K562 (cell line): ENCODE results near the gene CCPG1. TPM values are rescaled to one million over a fixed set of nuclear protein-coding genes. Genes with fewer than 3 reads are reported as not detected.
A peak's percentile ranks its signal among the peaks of the same experiment; 100 is the strongest.
"Not testable (repeated sequence)": the region's sequence is repeated elsewhere in the genome, so short reads cannot be mapped to it uniquely, and the experiment has no call there.

ENCODE experiments used
- ATAC-seq: fragments of 200-7000 bp; cut with Tn5 transposase; 3 replicates; pipeline ENCODE4 v1.9.1; 2020; ENCODE audit warnings: moderate library complexity
- BruUV-seq: library from RNA; stranded (reverse); fragments of 400-500 nt; replicated peaks from 2 replicates; lab custom pipeline; 2021; lab: Mats Ljungman, UMichigan
- CTCF ChIA-PET: fragments of 300-600 bp; formaldehyde crosslinking; extraction: SDS; loops from one replicate; lab custom pipeline; 2021; ENCODE audit warnings: low intra/inter-chr PET ratio; lab: Yijun Ruan, JAX
- POLR2A ChIA-PET: fragments of 300-600, 350-650 bp; sonication (Branson Sonifier 250); formaldehyde crosslinking; extraction: SDS; loops from one replicate; lab custom pipeline; 2021; ENCODE audit warnings: antibody characterized with exemption, inconsistent platforms; lab: Yijun Ruan, JAX
- DNase-seq, 4 experiments: peaks; one replicate each; pipeline versions ENCODE4 v3.0.0 to v3.0.0-alpha.2; 2011 to 2018; ENCODE audit warnings: low spot score in 3 of 4, mixed read lengths in 3 of 4; ENCODE audit errors: extremely low read depth in 1 of 4
- FAIRE-seq: peaks from 2 replicates; lab custom pipeline; 2011; peaks lifted over from hg19 to GRCh38; lab: Jason Lieb, UNC
- H2AFZ ChIP-seq: 2 replicates; pipeline ENCODE4 v1.6.0; 2011; ENCODE audit warnings: low read depth, low read length, control low read depth, inconsistent platforms
- H3K27ac ChIP-seq: fragments of 200-600 bp; 3 replicates; pipeline ENCODE4 v1.8.0; 2011; ENCODE audit warnings: low read depth, mild to moderate bottlenecking, control low read depth, inconsistent platforms, low read length, moderate library complexity, mixed read lengths; ENCODE audit errors: extremely low read depth
- H3K27me3 ChIP-seq, 2 experiments: fragments of 300-600 bp in 1 of 2; 2 replicates in 1 of 2; 3 replicates in 1 of 2; pipeline versions ENCODE4 v1.6.0 to v1.8.0; 2011; ENCODE audit warnings: inconsistent platforms in 2 of 2, low read length in 2 of 2, mild to moderate bottlenecking in 1 of 2, mixed read lengths in 1 of 2, moderate library complexity in 1 of 2; ENCODE audit not compliant: control insufficient read depth in 2 of 2, insufficient read depth in 2 of 2
- H3K36me3 ChIP-seq: fragments of 300-600 bp; 3 replicates; pipeline ENCODE4 v1.8.0; 2011; ENCODE audit warnings: mild to moderate bottlenecking, low read length, inconsistent platforms; ENCODE audit not compliant: control insufficient read depth, insufficient read depth
- H3K4me1 ChIP-seq, 2 experiments: fragments of 200-600 bp in 1 of 2; replicated peaks in 1 of 2; 2 replicates in 1 of 2; 3 replicates in 1 of 2; pipeline versions ENCODE4 v1.5.1 to v1.8.0; 2011; ENCODE audit warnings: inconsistent platforms in 2 of 2, low read length in 2 of 2, mild to moderate bottlenecking in 1 of 2, mixed read lengths in 1 of 2, moderate library complexity in 1 of 2; ENCODE audit not compliant: control insufficient read depth in 2 of 2, insufficient read depth in 2 of 2
- H3K4me2 ChIP-seq: 2 replicates; pipeline ENCODE4 v1.6.1; 2011; ENCODE audit warnings: low read length, control low read depth, inconsistent platforms, mixed read lengths; ENCODE audit not compliant: insufficient read depth
- H3K4me3 ChIP-seq: fragments of 200-600 bp; sonication (generic), shearing (Covaris generic); 2 replicates; pipeline ENCODE4 v1.5.1; 2016; ENCODE audit warnings: control low read depth, inconsistent platforms
- H3K79me2 ChIP-seq: fragments of 200-600 bp; 3 replicates; pipeline ENCODE4 v1.8.0; 2011; ENCODE audit warnings: low read length, inconsistent platforms; ENCODE audit not compliant: control insufficient read depth, insufficient read depth
- H3K9ac ChIP-seq, 2 experiments: 2 replicates each; pipeline versions ENCODE4 v1.6.0 to v1.6.1; 2011; ENCODE audit warnings: low read depth in 2 of 2, low read length in 2 of 2, control low read depth in 1 of 2, inconsistent platforms in 1 of 2, mild to moderate bottlenecking in 1 of 2, mixed read lengths in 1 of 2; ENCODE audit not compliant: insufficient read depth in 1 of 2
- H3K9me1 ChIP-seq: one replicate; pipeline ENCODE4 v1.6.0; 2011; ENCODE audit warnings: inconsistent platforms, mild to moderate bottlenecking, low read length, moderate library complexity; ENCODE audit not compliant: control insufficient read depth, insufficient read depth
- H3K9me3 ChIP-seq: replicated peaks from 2 replicates; pipeline ENCODE4 v1.5.1; 2011; ENCODE audit warnings: low read depth, low read length, inconsistent platforms; ENCODE audit not compliant: control insufficient read depth, insufficient read depth
- H4K20me1 ChIP-seq: replicated peaks from 2 replicates; pipeline ENCODE4 v1.6.1; 2011; ENCODE audit warnings: low read length, inconsistent platforms, mixed read lengths; ENCODE audit not compliant: control insufficient read depth, insufficient read depth
- CHCHD3 ChIP-seq: fragments of 250-450 bp; sonication (Bioruptor Pico); IDR thresholded peaks from 2 replicates; pipeline ENCODE4 v2.1.2; 2022; ENCODE audit warnings: mild to moderate bottlenecking
- E2F5 ChIP-seq: sonication (generic); formaldehyde crosslinking; IDR thresholded peaks from 2 replicates; pipeline ENCODE4 v1.8.0; 2022; ENCODE audit warnings: mild to moderate bottlenecking, missing genetic modification reagents
- GABPA ChIP-seq: fragments of 200-800 bp; sonication (Bioruptor generic); conservative IDR thresholded peaks from 2 replicates; pipeline ENCODE4 v1.6.1; 2016; ENCODE audit warnings: low read depth, missing genetic modification characterization, missing compliant biosample characterization
- MNT ChIP-seq, 2 experiments: fragments of 450-650 bp; conservative IDR thresholded peaks; 2 replicates each; pipeline ENCODE4 v1.6.1; 2017; ENCODE audit warnings: mild to moderate bottlenecking in 2 of 2, moderate library complexity in 2 of 2
- NFXL1 ChIP-seq: fragments of 450-650 bp; formaldehyde crosslinking; IDR thresholded peaks from 2 replicates; pipeline ENCODE4 v1.4.0; 2021; ENCODE audit warnings: mild to moderate bottlenecking
- SREBF2 ChIP-seq: sonication (generic); formaldehyde crosslinking; IDR thresholded peaks from 2 replicates; pipeline ENCODE4 v1.4.0; 2020; ENCODE audit warnings: mild to moderate bottlenecking, missing genetic modification reagents
- ZBTB5 ChIP-seq: fragments of 450-650 bp; IDR thresholded peaks from 2 replicates; pipeline ENCODE4 v1.6.1; 2017; ENCODE audit warnings: antibody characterized with exemption
- WGBS: fragments of 100-300 bp; shearing (Covaris generic); methylation state at CpG from one replicate; pipeline ENCODE4 v1.1.6; 2016; ENCODE audit warnings: low coverage, mixed read lengths; ENCODE audit not compliant: insufficient coverage; ENCODE audit errors: missing lambda C conversion rate; 5-methylcytosine and 5-hydroxymethylcytosine counted together
- in situ Hi-C: fragments of 300-500 bp; cut with MboI; formaldehyde crosslinking; loops from 4 replicates; pipeline ENCODE4 v1.15.0; 2018; ENCODE audit warnings: inconsistent platforms, mixed read lengths
- intact Hi-C: fragments of 100-400 bp; cut with micrococcal nuclease; formaldehyde crosslinking; loops from 2 replicates; pipeline ENCODE4 v1.14.2; 2022
- polyA plus RNA-seq, 8 experiments: library from polyadenylated mRNA; depleted of rRNA in 4 of 8; stranded (reverse) in 5 of 8; unstranded in 3 of 8; fragments of >200 nt; fragmentation: Nextera tagmentation in 2 of 8; fragmentation: Illumina TruSeq in 1 of 8; extraction: Ambion mirVana in 2 of 8; extraction: Trizol in 1 of 8; gene quantifications; 2 replicates each; pipeline versions ENCODE4 v1.2.1 to v1.2.3, GENCODE V29; 2011 to 2014; ENCODE audit warnings: inconsistent platforms in 1 of 8, missing spikeins in 1 of 8
- total RNA-seq, 7 experiments: library from RNA; depleted of rRNA in 6 of 7; stranded (reverse); fragments of >200 nt in 6 of 7; fragmentation: Illumina TruSeq in 2 of 7; extraction: Trizol in 2 of 7; gene quantifications; 2 replicates each; pipeline versions ENCODE4 v1.2.1 to v1.2.3, GENCODE V29; 2011 to 2021; ENCODE audit warnings: low replicate concordance in 1 of 7

Gene CCPG1
- total and polyA plus RNA-seq, 9 of the 15 experiments (the other 6 are each of a cell fraction or from before 2014, with no cell fraction given), result 33.0 to 54.9 (median 41.1) TPM

GRCh38 chr15:55443141-55443540 is 35.0 kb upstream of the CCPG1 start:
- in situ Hi-C loops, H3K79me2 ChIP-seq: not testable (repeated sequence)
- 21% methylated on average over 14 of the region's 15 CpGs for WGBS

DNA sequence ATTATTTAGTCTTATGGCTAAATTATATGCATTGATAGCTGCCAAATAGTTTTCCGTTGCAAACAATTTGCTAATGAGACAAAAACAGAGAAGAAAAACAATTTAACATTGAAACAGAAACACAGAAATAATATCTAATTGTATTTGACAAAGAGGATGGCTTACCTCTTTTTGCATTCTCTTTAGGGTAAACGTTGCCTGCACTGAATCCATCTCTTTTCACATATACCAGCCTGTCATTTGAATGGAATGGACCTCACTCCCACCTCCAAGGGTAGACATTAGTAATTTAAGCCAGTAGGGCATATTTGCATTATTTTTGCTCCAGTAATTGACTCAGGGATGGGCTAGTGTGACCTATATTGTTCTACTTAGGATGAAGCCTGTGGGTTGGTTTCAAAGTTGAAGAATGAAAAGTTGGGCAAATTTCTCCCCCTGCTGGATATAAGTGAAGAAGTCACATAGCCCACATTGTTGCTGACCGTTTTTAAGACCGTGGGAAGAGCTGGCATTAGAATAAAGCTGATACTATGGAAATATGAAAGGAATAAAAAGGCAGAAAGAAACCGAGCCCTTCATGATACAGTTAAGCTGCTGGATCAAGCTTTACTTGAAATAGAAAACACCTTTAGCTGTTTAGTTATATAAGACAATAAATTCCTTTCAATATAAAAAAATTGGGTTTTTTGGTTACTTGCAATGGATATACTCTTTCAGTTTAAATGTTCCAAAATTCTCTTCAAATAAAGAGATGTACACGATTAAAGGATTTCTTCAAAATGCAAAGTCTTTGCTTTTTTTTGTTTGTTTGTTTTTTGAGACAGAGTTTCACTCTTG is 27.0 kb upstream of the CCPG1 start:
- no peaks in the 10 kb centered on the region for H4K20me1 ChIP-seq
- peak; percentile 93 for FAIRE-seq
- intact Hi-C loops, result loop anchor here (1.0 to 5.0 kb wide), 7 partner anchors 27 to 328 kb away; partner anchors contain the start of genes CCPG1, PIERCE2, PIGB and PIGBOS1
- TF ChIP-seq MNT (conservative IDR thresholded peaks at IDR 0.05), result no peak
- TF ChIP-seq CHCHD3 (CRISPR knock-in tag), result no peak
- no peak for TF ChIP-seq SREBF2 (CRISPR knock-in tag)
- TF ChIP-seq E2F5, result no peak
- no peak for TF ChIP-seq NFXL1 (CRISPR knock-in tag)
- no peak for TF ChIP-seq ZBTB5
- no peak for TF ChIP-seq GABPA (tag)

More at GRCh38 chr15:55443141-55443540, 35.0 kb upstream of the CCPG1 start:
- H3K36me3 ChIP-seq, H2AFZ ChIP-seq, BruUV-seq, H3K4me1 ChIP-seq, intact Hi-C loops, CTCF ChIA-PET, H3K4me2 ChIP-seq, H4K20me1 ChIP-seq, H3K27me3 ChIP-seq, H3K4me3 ChIP-seq, FAIRE-seq, H3K9ac ChIP-seq, ATAC-seq, POLR2A ChIA-PET, DNase-seq, H3K27ac ChIP-seq, H3K9me1 ChIP-seq, H3K9me3 ChIP-seq: not testable (repeated sequence)

More for the DNA sequence above, 27.0 kb upstream of the CCPG1 start:
- POLR2A ChIA-PET, result no interaction called here
- H3K9me3 ChIP-seq, result no peaks in the 10 kb centered on the region
- no peaks in the 10 kb centered on the region for H3K79me2 ChIP-seq
- CTCF ChIA-PET, result interaction anchor here (2.2 kb wide), 1 partner anchor 218 kb away, joined by 13 read pairs; no protein-coding TSS in a partner anchor
- H3K36me3 ChIP-seq, result no peaks in the 10 kb centered on the region
- H3K27me3 ChIP-seq, result no peaks in the 10 kb centered on the region
- H3K9me1 ChIP-seq, result no peaks in the 10 kb centered on the region
- in situ Hi-C loops, result loop anchor here (5.0 kb wide), 1 partner anchor 218 kb away; no protein-coding TSS in a partner anchor
- H3K4me1 ChIP-seq, result no peaks in the 10 kb centered on the region; a peak in 1 of 5 replicates
- 8% methylated on average over 6 of the region's 6 CpGs for WGBS
- no TSS peak for BruUV-seq
- no peak overlapping the region for H3K9ac ChIP-seq
- no peak overlapping the region; the same call in 1 of the 2 replicates for H2AFZ ChIP-seq
- ATAC-seq (peak; percentile 96), DNase-seq (peak; percentile 33 to 76 (median 48))
- no peak overlapping the region for H3K27ac ChIP-seq
- no peak overlapping the region for H3K4me2 ChIP-seq
- H3K4me3 ChIP-seq, result no peak overlapping the region
